Liver (tissue), 9 donors: ENCODE data around the gene PLEKHA7. TPM values are rescaled to one million over a fixed set of nuclear protein-coding genes. Genes with fewer than 3 reads are reported as not detected.

ENCODE experiments used
- DNase-seq: peaks from one replicate; pipeline ENCODE4 v3.0.0-alpha.2; 2017; ENCODE audit warnings: low spot score
- H3K27ac ChIP-seq, 2 donors: one replicate each; pipeline ENCODE4 v1.7.0; 2013; ENCODE audit warnings: inconsistent platforms in 2 of 2, low read length in 2 of 2, control low read depth in 1 of 2, low read depth in 1 of 2, mild to moderate bottlenecking in 1 of 2
- H3K27me3 ChIP-seq, 4 donors: one replicate each; pipeline versions ENCODE4 v1.6.1 to v1.7.0; 2013; ENCODE audit warnings: low read length in 3 of 4, inconsistent platforms in 1 of 4, mild to moderate bottlenecking in 1 of 4, moderate library complexity in 1 of 4; ENCODE audit not compliant: control insufficient read depth in 4 of 4, insufficient read depth in 4 of 4
- H3K36me3 ChIP-seq, 4 donors: one replicate each; pipeline versions ENCODE4 v1.6.1 to v1.7.0; 2013; ENCODE audit warnings: low read length in 3 of 4, mild to moderate bottlenecking in 3 of 4, low read depth in 1 of 4, moderate library complexity in 1 of 4; ENCODE audit not compliant: control insufficient read depth in 4 of 4, insufficient read depth in 3 of 4
- H3K4me1 ChIP-seq, 4 donors: one replicate each; pipeline versions ENCODE4 v1.6.1 to v1.7.0; 2013; ENCODE audit warnings: low read length in 3 of 4, mild to moderate bottlenecking in 3 of 4, moderate library complexity in 1 of 4; ENCODE audit not compliant: control insufficient read depth in 4 of 4, insufficient read depth in 4 of 4
- H3K4me3 ChIP-seq, 3 donors: one replicate each; pipeline versions ENCODE4 v1.6.1 to v1.7.0; 2013; ENCODE audit warnings: low read length in 3 of 3, control low read depth in 1 of 3, low read depth in 1 of 3, mild to moderate bottlenecking in 1 of 3
- H3K9ac ChIP-seq, 2 donors: one replicate each; pipeline ENCODE4 v1.7.0; 2013; ENCODE audit warnings: low read length in 2 of 2, mild to moderate bottlenecking in 2 of 2, moderate library complexity in 2 of 2, control low read depth in 1 of 2, low read depth in 1 of 2
- H3K9me3 ChIP-seq, 4 donors: one replicate each; pipeline versions ENCODE4 v1.6.1 to v1.7.0; 2013; ENCODE audit warnings: low read length in 3 of 4; ENCODE audit not compliant: control insufficient read depth in 4 of 4
- EGR1 ChIP-seq, 2 donors: IDR thresholded peaks; 2 replicates each; pipeline ENCODE4 v1.6.1; 2016 to 2018; ENCODE audit warnings: antibody characterized with exemption in 2 of 2, low read depth in 2 of 2
- FOXA1 ChIP-seq: IDR thresholded peaks from 2 replicates; pipeline ENCODE4 v1.6.1; 2016; ENCODE audit warnings: antibody characterized with exemption
- FOXA2 ChIP-seq: IDR thresholded peaks from 2 replicates; pipeline ENCODE4 v1.6.1; 2016; ENCODE audit warnings: antibody characterized with exemption
- GABPA ChIP-seq, 2 donors: IDR thresholded peaks in 1 of 2; conservative IDR thresholded peaks in 1 of 2; 2 replicates each; pipeline ENCODE4 v1.6.1; 2016; ENCODE audit warnings: antibody characterized with exemption in 2 of 2, mild to moderate bottlenecking in 1 of 2, moderate library complexity in 1 of 2
- HNF4A ChIP-seq, 2 donors: conservative IDR thresholded peaks; 2 replicates each; pipeline ENCODE4 v1.6.1; 2016; ENCODE audit warnings: antibody characterized with exemption in 2 of 2, mild to moderate bottlenecking in 2 of 2
- HNF4G ChIP-seq: IDR thresholded peaks from 2 replicates; pipeline ENCODE4 v1.6.1; 2016; ENCODE audit warnings: antibody characterized with exemption
- JUND ChIP-seq, 2 donors: IDR thresholded peaks; 2 replicates each; pipeline ENCODE4 v1.6.1; 2016; ENCODE audit warnings: antibody characterized with exemption in 2 of 2
- NR2F2 ChIP-seq: IDR thresholded peaks from 2 replicates; pipeline ENCODE4 v1.6.1; 2016; ENCODE audit warnings: antibody characterized with exemption
- RAD21 ChIP-seq, 2 donors: IDR thresholded peaks; 2 replicates each; pipeline ENCODE4 v1.6.1; 2016; ENCODE audit warnings: antibody characterized with exemption in 2 of 2, mild to moderate bottlenecking in 2 of 2
- RXRA ChIP-seq, 2 donors: IDR thresholded peaks; 2 replicates each; pipeline ENCODE4 v1.6.1; 2017 to 2018; ENCODE audit warnings: antibody characterized with exemption in 2 of 2, mild to moderate bottlenecking in 1 of 2
- SP1 ChIP-seq: IDR thresholded peaks from 2 replicates; pipeline ENCODE4 v1.6.1; 2018; ENCODE audit warnings: antibody characterized with exemption, mild to moderate bottlenecking
- TAF1 ChIP-seq: conservative IDR thresholded peaks from 2 replicates; pipeline ENCODE4 v1.6.1; 2016; ENCODE audit warnings: antibody characterized with exemption, mild to moderate bottlenecking
- YY1 ChIP-seq: IDR thresholded peaks from 2 replicates; pipeline ENCODE4 v1.6.1; 2016; ENCODE audit warnings: antibody characterized with exemption, mild to moderate bottlenecking
- WGBS: extraction: QIAGEN DNeasy Blood & Tissue Kit; methylation state at CpG from one replicate; pipeline ENCODE4 v1.1.7; 2013; 5-methylcytosine and 5-hydroxymethylcytosine counted together
- polyA plus RNA-seq, 2 donors: library from polyadenylated mRNA; stranded (reverse) in 1 of 2; unstranded in 1 of 2; fragments of 200-250 nt in 1 of 2; fragments of >200 nt in 1 of 2; fragmentation: Nextera tagmentation in 1 of 2; extraction: Ambion mirVana in 1 of 2; gene quantifications; one replicate each; pipeline versions ENCODE4 v1.2.1 to v1.2.3, GENCODE V29; 2013 to 2015
- total RNA-seq, 2 donors: library from RNA; depleted of rRNA; stranded (reverse); fragments of >200 nt; gene quantifications; one replicate each; pipeline ENCODE4 v1.2.3, GENCODE V29; 2014
- TF ChIP-seq, protein P1 (sequence below): IDR thresholded peaks from 2 replicates; pipeline ENCODE4 v1.6.1; 2016; ENCODE audit warnings: antibody characterized with exemption
- TF ChIP-seq, protein P2 (sequence below): fragments of 150-350 bp; IDR thresholded peaks from 2 replicates; pipeline ENCODE4 v1.5.1; 2017; ENCODE audit warnings: improper control_type of control experiment, low read depth, low read length; ENCODE audit not compliant: missing input control
- TF ChIP-seq, protein P3 (sequence below): IDR thresholded peaks from 2 replicates; pipeline ENCODE4 v1.6.1; 2016; ENCODE audit warnings: antibody characterized with exemption, mild to moderate bottlenecking
- TF ChIP-seq, protein P4 (sequence below): IDR thresholded peaks from 2 replicates; pipeline ENCODE4 v1.6.1; 2016; ENCODE audit warnings: antibody characterized with exemption
- TF ChIP-seq, protein P5 (sequence below): IDR thresholded peaks from 2 replicates; pipeline ENCODE4 v1.6.1; 2016; ENCODE audit warnings: antibody characterized with exemption
- donor health status: healthy.
- donor health status: healthy.
- donor health status: healthy.
- donor health status: healthy.
- donor health status: healthy.

PLEKHA7 gene
- total and polyA plus RNA-seq, 4 donors: 6.1 to 28.8 (median 8.5) TPM

DNA sequence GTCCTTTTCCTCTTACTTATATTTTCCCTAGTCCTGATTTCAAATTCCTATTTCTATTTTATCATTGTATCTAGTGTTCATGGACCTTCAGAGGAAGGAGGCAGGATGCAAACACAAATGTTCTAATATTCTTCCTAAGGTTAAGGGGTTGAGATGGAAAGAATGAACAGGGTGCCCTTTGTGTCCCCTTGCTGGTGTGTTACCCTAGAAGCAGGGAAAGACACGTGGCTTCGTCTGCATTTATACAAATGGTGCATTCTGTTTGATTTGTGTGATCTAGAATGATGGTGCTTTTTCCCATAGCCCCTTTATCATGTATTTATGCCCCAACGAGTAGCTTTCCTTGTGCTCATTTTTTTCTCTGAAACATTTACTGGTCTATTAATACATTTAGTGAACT lies 76.2 kb downstream of the PLEKHA7 start:
- TF ChIP-seq TAF1 (no peak), EGR1 (IDR thresholded peaks at IDR 0.05; ENCODE audit: low read depth in 2 of 2) (no peak), HNF4A (conservative IDR thresholded peaks at IDR 0.05) (no peak), JUND (IDR thresholded peaks at IDR 0.05) (no peak)
- TF ChIP-seq, protein P1, sequence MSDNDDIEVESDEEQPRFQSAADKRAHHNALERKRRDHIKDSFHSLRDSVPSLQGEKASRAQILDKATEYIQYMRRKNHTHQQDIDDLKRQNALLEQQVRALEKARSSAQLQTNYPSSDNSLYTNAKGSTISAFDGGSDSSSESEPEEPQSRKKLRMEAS: no peak
- Histone ChIP-seq H3K27ac (no peak overlapping the region), H3K27me3 (no peaks in the 10 kb centered on the region), H3K9ac (no peak overlapping the region), H3K36me3 (no peaks in the 10 kb centered on the region), H3K4me3 (no peak overlapping the region), H3K9me3 (no peaks in the 10 kb centered on the region), H3K4me1 (peaks cover 7 to 20% (median 16%) of the 10 kb centered on the region in 4 donors)
- no peak for DNase-seq
- 87% methylated on average over 3 of the region's 3 CpGs for WGBS

DNA sequence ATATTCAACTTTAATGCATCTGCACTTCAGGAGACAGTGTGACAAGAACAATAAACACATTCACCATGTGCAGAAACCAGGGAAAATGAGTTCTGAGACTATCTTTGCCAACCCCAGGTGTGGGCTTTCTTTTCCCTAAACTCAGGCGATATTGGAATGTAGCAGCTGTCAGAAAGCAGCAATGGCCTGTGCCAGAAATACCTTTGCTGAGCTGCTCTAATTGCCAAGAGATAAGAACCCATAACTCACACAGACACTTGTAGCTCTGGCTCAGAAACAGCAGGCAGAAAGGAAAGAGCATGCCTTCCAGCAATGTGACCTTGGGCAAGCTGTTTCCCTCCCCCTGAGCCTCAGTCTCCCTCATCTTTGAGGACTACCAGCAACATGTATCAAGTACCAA lies 77.6 kb downstream of the PLEKHA7 start:
- Histone ChIP-seq H3K9ac (no peak overlapping the region), H3K36me3 (no peaks in the 10 kb centered on the region), H3K4me3 (no peak overlapping the region), H3K4me1 (peaks cover 7 to 20% (median 16%) of the 10 kb centered on the region in 4 donors), H3K27ac (no peak overlapping the region), H3K9me3 (no peaks in the 10 kb centered on the region), H3K27me3 (no peaks in the 10 kb centered on the region)
- TF ChIP-seq EGR1 (IDR thresholded peaks at IDR 0.05; ENCODE audit: low read depth in 2 of 2): no peak
- TF ChIP-seq, protein P2, sequence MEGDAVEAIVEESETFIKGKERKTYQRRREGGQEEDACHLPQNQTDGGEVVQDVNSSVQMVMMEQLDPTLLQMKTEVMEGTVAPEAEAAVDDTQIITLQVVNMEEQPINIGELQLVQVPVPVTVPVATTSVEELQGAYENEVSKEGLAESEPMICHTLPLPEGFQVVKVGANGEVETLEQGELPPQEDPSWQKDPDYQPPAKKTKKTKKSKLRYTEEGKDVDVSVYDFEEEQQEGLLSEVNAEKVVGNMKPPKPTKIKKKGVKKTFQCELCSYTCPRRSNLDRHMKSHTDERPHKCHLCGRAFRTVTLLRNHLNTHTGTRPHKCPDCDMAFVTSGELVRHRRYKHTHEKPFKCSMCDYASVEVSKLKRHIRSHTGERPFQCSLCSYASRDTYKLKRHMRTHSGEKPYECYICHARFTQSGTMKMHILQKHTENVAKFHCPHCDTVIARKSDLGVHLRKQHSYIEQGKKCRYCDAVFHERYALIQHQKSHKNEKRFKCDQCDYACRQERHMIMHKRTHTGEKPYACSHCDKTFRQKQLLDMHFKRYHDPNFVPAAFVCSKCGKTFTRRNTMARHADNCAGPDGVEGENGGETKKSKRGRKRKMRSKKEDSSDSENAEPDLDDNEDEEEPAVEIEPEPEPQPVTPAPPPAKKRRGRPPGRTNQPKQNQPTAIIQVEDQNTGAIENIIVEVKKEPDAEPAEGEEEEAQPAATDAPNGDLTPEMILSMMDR: no peak
- no peak for TF ChIP-seq NR2F2
- TF ChIP-seq, protein P3, sequence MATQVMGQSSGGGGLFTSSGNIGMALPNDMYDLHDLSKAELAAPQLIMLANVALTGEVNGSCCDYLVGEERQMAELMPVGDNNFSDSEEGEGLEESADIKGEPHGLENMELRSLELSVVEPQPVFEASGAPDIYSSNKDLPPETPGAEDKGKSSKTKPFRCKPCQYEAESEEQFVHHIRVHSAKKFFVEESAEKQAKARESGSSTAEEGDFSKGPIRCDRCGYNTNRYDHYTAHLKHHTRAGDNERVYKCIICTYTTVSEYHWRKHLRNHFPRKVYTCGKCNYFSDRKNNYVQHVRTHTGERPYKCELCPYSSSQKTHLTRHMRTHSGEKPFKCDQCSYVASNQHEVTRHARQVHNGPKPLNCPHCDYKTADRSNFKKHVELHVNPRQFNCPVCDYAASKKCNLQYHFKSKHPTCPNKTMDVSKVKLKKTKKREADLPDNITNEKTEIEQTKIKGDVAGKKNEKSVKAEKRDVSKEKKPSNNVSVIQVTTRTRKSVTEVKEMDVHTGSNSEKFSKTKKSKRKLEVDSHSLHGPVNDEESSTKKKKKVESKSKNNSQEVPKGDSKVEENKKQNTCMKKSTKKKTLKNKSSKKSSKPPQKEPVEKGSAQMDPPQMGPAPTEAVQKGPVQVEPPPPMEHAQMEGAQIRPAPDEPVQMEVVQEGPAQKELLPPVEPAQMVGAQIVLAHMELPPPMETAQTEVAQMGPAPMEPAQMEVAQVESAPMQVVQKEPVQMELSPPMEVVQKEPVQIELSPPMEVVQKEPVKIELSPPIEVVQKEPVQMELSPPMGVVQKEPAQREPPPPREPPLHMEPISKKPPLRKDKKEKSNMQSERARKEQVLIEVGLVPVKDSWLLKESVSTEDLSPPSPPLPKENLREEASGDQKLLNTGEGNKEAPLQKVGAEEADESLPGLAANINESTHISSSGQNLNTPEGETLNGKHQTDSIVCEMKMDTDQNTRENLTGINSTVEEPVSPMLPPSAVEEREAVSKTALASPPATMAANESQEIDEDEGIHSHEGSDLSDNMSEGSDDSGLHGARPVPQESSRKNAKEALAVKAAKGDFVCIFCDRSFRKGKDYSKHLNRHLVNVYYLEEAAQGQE: no peak
- no peak for TF ChIP-seq FOXA2
- TF ChIP-seq, protein P4, sequence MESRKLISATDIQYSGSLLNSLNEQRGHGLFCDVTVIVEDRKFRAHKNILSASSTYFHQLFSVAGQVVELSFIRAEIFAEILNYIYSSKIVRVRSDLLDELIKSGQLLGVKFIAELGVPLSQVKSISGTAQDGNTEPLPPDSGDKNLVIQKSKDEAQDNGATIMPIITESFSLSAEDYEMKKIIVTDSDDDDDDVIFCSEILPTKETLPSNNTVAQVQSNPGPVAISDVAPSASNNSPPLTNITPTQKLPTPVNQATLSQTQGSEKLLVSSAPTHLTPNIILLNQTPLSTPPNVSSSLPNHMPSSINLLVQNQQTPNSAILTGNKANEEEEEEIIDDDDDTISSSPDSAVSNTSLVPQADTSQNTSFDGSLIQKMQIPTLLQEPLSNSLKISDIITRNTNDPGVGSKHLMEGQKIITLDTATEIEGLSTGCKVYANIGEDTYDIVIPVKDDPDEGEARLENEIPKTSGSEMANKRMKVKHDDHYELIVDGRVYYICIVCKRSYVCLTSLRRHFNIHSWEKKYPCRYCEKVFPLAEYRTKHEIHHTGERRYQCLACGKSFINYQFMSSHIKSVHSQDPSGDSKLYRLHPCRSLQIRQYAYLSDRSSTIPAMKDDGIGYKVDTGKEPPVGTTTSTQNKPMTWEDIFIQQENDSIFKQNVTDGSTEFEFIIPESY: no peak
- no peak for TF ChIP-seq RAD21 (IDR thresholded peaks at IDR 0.05)
- no peak for TF ChIP-seq SP1
- TF ChIP-seq, protein P5, sequence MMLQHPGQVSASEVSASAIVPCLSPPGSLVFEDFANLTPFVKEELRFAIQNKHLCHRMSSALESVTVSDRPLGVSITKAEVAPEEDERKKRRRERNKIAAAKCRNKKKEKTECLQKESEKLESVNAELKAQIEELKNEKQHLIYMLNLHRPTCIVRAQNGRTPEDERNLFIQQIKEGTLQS: no peak
- TF ChIP-seq FOXA1: no peak
- TF ChIP-seq HNF4G: no peak
- no peak for TF ChIP-seq RXRA (IDR thresholded peaks at IDR 0.05)
- TF ChIP-seq GABPA (IDR thresholded peaks at IDR 0.05 in 1 of 2, conservative IDR thresholded peaks at IDR 0.05 in 1 of 2): no peak
- TF ChIP-seq, protein P1: no peak
- no peak for TF ChIP-seq YY1
- no peak for TF ChIP-seq TAF1
- no peak for TF ChIP-seq JUND (IDR thresholded peaks at IDR 0.05)
- TF ChIP-seq HNF4A (conservative IDR thresholded peaks at IDR 0.05): no peak
- no peak for DNase-seq
- 40% methylated on average over 1 of the region's 1 CpG for whole genome bisulfite sequencing
